ENCODE data around the gene HOXB4.

Gene HOXB4

GRCh38 chr17:48527547-48527932 is 50.6 kb downstream of the HOXB4 start:
- DNase-seq = no peak

GRCh38 chr17:48526608-48527546 is 51.3 kb downstream of the HOXB4 start:
- no peak for DNase-seq
